Measurements from ENCODE around the gene FZD8. TPM values are rescaled to one million over a fixed set of nuclear protein-coding genes. Genes with fewer than 3 reads are reported as not detected.

The FZD8 gene
- total RNA-seq, 4 donors from 2014 or later, result 9.2 to 16.5 (median 10.4) TPM

DNA sequence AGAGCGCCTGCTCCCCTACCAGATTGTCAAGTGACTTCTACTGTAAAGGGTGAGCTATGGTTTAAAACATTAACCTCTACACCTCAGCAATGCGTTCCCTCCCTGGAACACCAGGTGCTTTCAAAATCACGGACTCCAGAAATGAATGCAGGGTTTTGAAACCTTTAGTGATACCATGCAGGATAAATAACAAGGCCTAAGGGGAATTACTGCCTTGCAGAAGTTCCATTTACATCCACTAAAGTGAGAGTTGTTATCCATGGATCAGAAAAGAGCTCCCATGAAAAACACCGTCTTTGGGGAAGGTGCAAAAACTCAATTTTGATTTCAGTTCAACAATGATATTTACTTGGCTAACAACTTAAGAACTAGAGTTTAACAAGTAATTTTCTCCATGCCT is 4.0 kb downstream of the FZD8 start:
- H3K9me3 ChIP-seq, result no peaks in the 10 kb centered on the region
- peaks cover 0 to 54% (median 10%) of the 10 kb centered on the region in 4 donors for H3K4me1 ChIP-seq
- 61 to 62% methylated on average over 4 of the region's 4 CpGs for WGBS, 2 donors
- H3K36me3 ChIP-seq, result no peaks in the 10 kb centered on the region
- H3K27me3 ChIP-seq, result no peaks in the 10 kb centered on the region
- peak overlapping the region in 1 of 4 donors; percentile 69 for H3K27ac ChIP-seq
- no peak for DNase-seq (ENCODE audit: low spot score in 2 of 2)
- TF ChIP-seq CTCF (IDR thresholded peaks at IDR 0.05) (peak in 1 of 5 experiments; percentile 17), POLR2A (IDR thresholded peaks at IDR 0.05) (no peak), EP300 (IDR thresholded peaks at IDR 0.05) (no peak)
- H3K4me3 ChIP-seq, result no peak overlapping the region

GRCh38 chr10:35637462-35637861 is 4.6 kb downstream of the FZD8 start:
- H3K27me3 ChIP-seq, result no peaks in the 10 kb centered on the region
- TF ChIP-seq CTCF (IDR thresholded peaks at IDR 0.05) (no peak), EP300 (IDR thresholded peaks at IDR 0.05) (no peak), POLR2A (IDR thresholded peaks at IDR 0.05) (no peak)
- H3K9me3 ChIP-seq, result no peaks in the 10 kb centered on the region
- no peak for DNase-seq (ENCODE audit: low spot score in 2 of 2)
- H3K27ac ChIP-seq, result peak overlapping the region in 1 of 4 donors; percentile 69
- no peaks in the 10 kb centered on the region for H3K36me3 ChIP-seq
- WGBS, 2 donors, result 28% methylated on average over 8 of the region's 8 CpGs
- H3K4me3 ChIP-seq, result peak overlapping the region in 1 of 4 donors; percentile 20
- H3K4me1 ChIP-seq, result peaks cover 0 to 49% (median 7%) of the 10 kb centered on the region in 4 donors

GRCh38 chr10:35636956-35637355 is 5.1 kb downstream of the FZD8 start:
- no peak for DNase-seq (ENCODE audit: low spot score in 2 of 2)
- H3K4me1 ChIP-seq, result peaks cover 0 to 48% (median 7%) of the 10 kb centered on the region in 4 donors
- H3K9me3 ChIP-seq, result no peaks in the 10 kb centered on the region
- TF ChIP-seq EP300 (IDR thresholded peaks at IDR 0.05), result no peak
- TF ChIP-seq CTCF (IDR thresholded peaks at IDR 0.05), result no peak
- no peak for TF ChIP-seq POLR2A (IDR thresholded peaks at IDR 0.05)
- WGBS, 2 donors, result 47 to 57% methylated on average over 7 of the region's 7 CpGs
- H3K4me3 ChIP-seq, result peak overlapping the region in 1 of 4 donors; percentile 20
- H3K27me3 ChIP-seq, result no peaks in the 10 kb centered on the region
- H3K36me3 ChIP-seq, result no peaks in the 10 kb centered on the region
- H3K27ac ChIP-seq, result peak overlapping the region in 1 of 4 donors; percentile 69

GRCh38 chr10:35635576-35635975 is 6.5 kb downstream of the FZD8 start:
- Histone ChIP-seq H3K27me3 (no peaks in the 10 kb centered on the region), H3K4me1 (peaks cover 0 to 48% (median 7%) of the 10 kb centered on the region in 4 donors), H3K4me3 (no peak overlapping the region), H3K27ac (no peak overlapping the region), H3K36me3 (no peaks in the 10 kb centered on the region), H3K9me3 (no peaks in the 10 kb centered on the region)
- TF ChIP-seq POLR2A (IDR thresholded peaks at IDR 0.05) (no peak), EP300 (IDR thresholded peaks at IDR 0.05) (peak in 1 of 2 donors; percentile 25), CTCF (IDR thresholded peaks at IDR 0.05) (peak; percentile 81 to 92 (median 86))
- WGBS, 2 donors, result 14 to 15% methylated on average over 6 of the region's 6 CpGs
- peak in 1 of 2 donors; percentile 82 for DNase-seq (ENCODE audit: low spot score in 2 of 2)

DNA sequence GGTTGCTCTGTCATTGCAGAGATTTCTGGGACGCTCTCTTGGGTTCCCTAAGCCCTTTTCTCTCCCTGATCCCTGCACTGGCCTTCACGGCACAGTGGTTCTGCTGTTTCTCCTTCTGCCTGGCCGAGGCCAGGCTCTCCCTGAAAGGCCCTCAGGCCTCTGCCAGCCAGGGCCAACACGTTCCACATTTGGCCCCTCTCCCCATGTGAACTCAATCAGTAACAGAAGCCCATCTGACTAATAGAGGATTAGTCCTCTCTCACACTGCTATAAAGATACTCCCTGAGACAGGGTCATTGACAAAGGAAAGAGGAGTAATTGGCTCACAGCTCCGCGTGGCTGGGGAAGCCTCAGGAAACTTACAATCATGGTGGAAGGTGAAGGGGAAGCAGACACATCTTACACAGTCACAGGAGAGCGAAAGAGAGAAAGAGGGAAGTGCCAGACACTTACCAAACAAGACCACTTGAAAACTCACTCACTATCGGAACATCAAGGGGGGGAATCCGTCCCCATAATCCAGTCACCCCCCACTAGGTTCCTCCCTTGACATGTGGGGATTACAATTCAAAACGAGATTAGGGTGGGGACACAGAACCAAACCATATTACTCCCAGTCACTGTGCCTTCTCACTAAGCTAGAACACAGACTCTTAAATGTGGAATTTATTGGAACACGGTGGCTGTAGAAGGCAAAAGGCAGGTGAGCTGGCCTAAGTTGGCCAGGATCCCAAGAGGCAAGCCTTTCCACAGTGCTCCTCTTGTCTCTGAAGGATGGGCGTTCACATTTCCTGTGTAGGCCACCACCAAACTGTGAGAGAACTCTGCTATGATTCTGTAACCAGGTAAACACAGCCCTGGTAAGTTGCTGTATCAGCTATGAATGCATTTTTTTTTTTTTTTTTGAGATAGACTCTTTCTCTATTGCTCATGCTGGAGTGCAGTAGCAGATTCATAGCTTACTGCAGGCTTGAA is 8.8 kb downstream of the FZD8 start:
- TF ChIP-seq POLR2A (IDR thresholded peaks at IDR 0.05), result no peak
- TF ChIP-seq CTCF (IDR thresholded peaks at IDR 0.05), result no peak
- TF ChIP-seq EP300 (IDR thresholded peaks at IDR 0.05), result no peak
- DNase-seq (ENCODE audit: low spot score in 2 of 2), result no peak
- WGBS, 2 donors, result 56 to 57% methylated on average over 12 of the region's 12 CpGs
- H3K4me3 ChIP-seq, result no peak overlapping the region
- H3K36me3 ChIP-seq, result no peaks in the 10 kb centered on the region
- no peak overlapping the region for H3K27ac ChIP-seq
- H3K4me1 ChIP-seq, result peaks cover 0 to 32% (median 0%) of the 10 kb centered on the region in 4 donors
- no peaks in the 10 kb centered on the region for H3K9me3 ChIP-seq
- H3K27me3 ChIP-seq, result no peaks in the 10 kb centered on the region
